Mammary epithelial cell (primary cell): ENCODE data around the gene CSNK1G2.

Source experiments
- CTCF ChIP-seq, 2 donors: IDR thresholded peaks in 1 of 2; conservative IDR thresholded peaks in 1 of 2; 2 replicates each; pipeline ENCODE4 v1.5.1; 2011 to 2012; ENCODE audit warnings: inconsistent platforms in 2 of 2, low read length in 2 of 2, mild to moderate bottlenecking in 2 of 2, control low read depth in 1 of 2, low read depth in 1 of 2; ENCODE audit not compliant: insufficient read depth in 1 of 2; ENCODE audit errors: extremely low read depth in 1 of 2
- EZH2 ChIP-seq: IDR thresholded peaks from 2 replicates; pipeline ENCODE4 v1.6.1; 2012; ENCODE audit warnings: low read length, inconsistent platforms, borderline replicate concordance

GRCh38 chr19:1961000-1961883, 20.3 kb downstream of the CSNK1G2 start:
- no peak for TF ChIP-seq CTCF (conservative IDR thresholded peaks at IDR 0.05 in 1 of 2, IDR thresholded peaks at IDR 0.05 in 1 of 2; ENCODE audit: extremely low read depth in 1 of 2, insufficient read depth in 1 of 2, low read depth in 1 of 2, low read length in 2 of 2)
- TF ChIP-seq EZH2: no peak
